SK-N-SH (cell line): ENCODE results near the gene FAM118A. TPM values are rescaled to one million over a fixed set of nuclear protein-coding genes. Genes with fewer than 3 reads are reported as not detected.

Experiments used
- CTCF ChIA-PET: fragments of 300-600, 350-600 bp; formaldehyde crosslinking; extraction: SDS; loops from one replicate; lab custom pipeline; 2021; lab: Yijun Ruan, JAX
- POLR2A ChIA-PET: fragments of 350-600 bp; sonication (Branson Sonifier 250); formaldehyde crosslinking; extraction: SDS; loops from one replicate; lab custom pipeline; 2020; ENCODE audit warnings: antibody characterized with exemption, inconsistent platforms; lab: Yijun Ruan, JAX
- DNase-seq: peaks from one replicate; pipeline ENCODE4 v3.0.0; 2012
- H2AFZ ChIP-seq: fragments of 200-600 bp; sonication (generic); 2 replicates; pipeline ENCODE4 v1.8.1; 2016; ENCODE audit warnings: antibody characterized with exemption, mild to moderate bottlenecking, low read depth
- H3F3A ChIP-seq: fragments of 200-600 bp; sonication (generic); replicated peaks from 2 replicates; pipeline ENCODE3; 2016; ENCODE audit warnings: antibody characterized with exemption, mild to moderate bottlenecking; ENCODE audit not compliant: insufficient read depth
- H3K27ac ChIP-seq, 2 experiments: fragments of 200-500 bp in 1 of 2; fragments of 200-600 bp in 1 of 2; sonication (Bioruptor generic) in 1 of 2; sonication (generic), shearing (Covaris generic) in 1 of 2; 2 replicates each; pipeline versions ENCODE4 v1.5.1 to v1.6.1; 2014 to 2016; ENCODE audit warnings: low read depth in 2 of 2, inconsistent platforms in 1 of 2, low read length in 1 of 2, mild to moderate bottlenecking in 1 of 2, mixed read lengths in 1 of 2
- H3K27me3 ChIP-seq: fragments of 200-600 bp; sonication (generic), shearing (Covaris generic); 2 replicates; pipeline ENCODE4 v1.6.1; 2016; ENCODE audit warnings: mixed run types; ENCODE audit not compliant: insufficient read depth
- H3K36me3 ChIP-seq, 2 experiments: fragments of 200-500 bp in 1 of 2; fragments of 200-600 bp in 1 of 2; sonication (Bioruptor generic) in 1 of 2; sonication (generic) in 1 of 2; replicated peaks in 1 of 2; 2 replicates each; pipeline versions ENCODE3 to v1.5.1; 2014 to 2016; ENCODE audit warnings: low read length in 1 of 2, mild to moderate bottlenecking in 1 of 2; ENCODE audit not compliant: insufficient read depth in 2 of 2, control insufficient read depth in 1 of 2
- H3K4me1 ChIP-seq, 2 experiments: fragments of 200-500 bp in 1 of 2; fragments of 200-600 bp in 1 of 2; sonication (Bioruptor generic) in 1 of 2; sonication (generic), shearing (Covaris generic) in 1 of 2; 2 replicates each; pipeline versions ENCODE4 v1.5.1 to v1.6.1; 2014 to 2016; ENCODE audit warnings: low read depth in 1 of 2, low read length in 1 of 2, mixed run types in 1 of 2; ENCODE audit not compliant: insufficient read depth in 2 of 2, control insufficient read depth in 1 of 2
- H3K4me2 ChIP-seq: fragments of 200-600 bp; sonication (generic), shearing (Covaris generic); 2 replicates; pipeline ENCODE4 v1.6.1; 2017; ENCODE audit warnings: mixed run types
- H3K4me3 ChIP-seq, 2 experiments: fragments of 200-500 bp in 1 of 2; fragments of 200-600 bp in 1 of 2; sonication (Bioruptor generic) in 1 of 2; sonication (generic), shearing (Covaris generic) in 1 of 2; 2 replicates each; pipeline versions ENCODE4 v1.5.1 to v1.8.1; 2014 to 2016; ENCODE audit warnings: low read depth in 2 of 2, inconsistent platforms in 1 of 2, low read length in 1 of 2, mild to moderate bottlenecking in 1 of 2, mixed read lengths in 1 of 2, moderate library complexity in 1 of 2
- H3K79me2 ChIP-seq: fragments of 200-600 bp; sonication (generic); 2 replicates; pipeline ENCODE4 v1.8.1; 2017; ENCODE audit warnings: mild to moderate bottlenecking; ENCODE audit not compliant: insufficient read depth
- H3K9ac ChIP-seq: fragments of 200-600 bp; sonication (generic); 2 replicates; pipeline ENCODE4 v1.6.1; 2017; ENCODE audit warnings: mixed run types
- H3K9me2 ChIP-seq: fragments of 200-600 bp; sonication (generic); 2 replicates; pipeline ENCODE4 v1.6.1; 2017; ENCODE audit warnings: mixed run types
- H3K9me3 ChIP-seq: fragments of 200-600 bp; sonication (generic); 2 replicates; pipeline ENCODE4 v1.6.1; 2017; ENCODE audit warnings: mixed run types, mild to moderate bottlenecking, moderate library complexity
- H4K20me1 ChIP-seq: fragments of 200-600 bp; sonication (generic); 2 replicates; pipeline ENCODE4 v1.6.1; 2017; ENCODE audit warnings: mild to moderate bottlenecking, mixed run types; ENCODE audit not compliant: insufficient read depth
- CHD2 ChIP-seq: fragments of 150-350 bp; IDR thresholded peaks from 2 replicates; pipeline ENCODE4 v1.6.1; 2018; ENCODE audit warnings: low read length; ENCODE audit not compliant: partially characterized antibody
- EZH2phosphoT487 ChIP-seq: fragments of 200-600 bp; sonication (generic); IDR thresholded peaks from 2 replicates; pipeline ENCODE4 v1.6.1; 2017; ENCODE audit warnings: low read depth, mixed run types, mild to moderate bottlenecking, antibody characterized with exemption, moderate library complexity, borderline replicate concordance
- FOSL2 ChIP-seq: IDR thresholded peaks from 2 replicates; pipeline ENCODE4 v1.4.0; 2012; ENCODE audit warnings: low read depth, mild to moderate bottlenecking, moderate library complexity, borderline replicate concordance
- GABPA ChIP-seq: IDR thresholded peaks from 2 replicates; pipeline ENCODE4 v1.4.0; 2012; ENCODE audit warnings: low read depth, mild to moderate bottlenecking
- GATA2 ChIP-seq: sonication (generic); formaldehyde crosslinking; IDR thresholded peaks from 2 replicates; pipeline ENCODE4 v1.5.0; 2020; ENCODE audit warnings: mild to moderate bottlenecking, missing genetic modification reagents
- JUND ChIP-seq: IDR thresholded peaks from 2 replicates; pipeline ENCODE4 v1.4.0; 2012
- MEF2A ChIP-seq: IDR thresholded peaks from 2 replicates; pipeline ENCODE4 v1.4.0; 2012; ENCODE audit warnings: low read depth, borderline replicate concordance
- NFIC ChIP-seq: IDR thresholded peaks from 2 replicates; pipeline ENCODE4 v1.4.0; 2012; ENCODE audit warnings: borderline replicate concordance
- NRF1 ChIP-seq: IDR thresholded peaks from 2 replicates; pipeline ENCODE4 v1.6.1; 2012; ENCODE audit warnings: low read depth, mild to moderate bottlenecking, low read length
- RAD21 ChIP-seq: IDR thresholded peaks from 2 replicates; pipeline ENCODE4 v1.6.1; 2012; ENCODE audit warnings: mild to moderate bottlenecking, low read length
- RCOR1 ChIP-seq: fragments of 150-350 bp; IDR thresholded peaks from 2 replicates; pipeline ENCODE4 v1.6.1; 2017; ENCODE audit warnings: antibody characterized with exemption, low read length
- SMC3 ChIP-seq: IDR thresholded peaks from 2 replicates; pipeline ENCODE4 v1.6.1; 2012; ENCODE audit warnings: low read depth, low read length, improper control_type of control experiment
- TAF1 ChIP-seq: IDR thresholded peaks from 2 replicates; pipeline ENCODE4 v1.6.1; 2012; ENCODE audit warnings: low read depth, mild to moderate bottlenecking, low read length, moderate library complexity, borderline replicate concordance
- YY1 ChIP-seq: IDR thresholded peaks from 2 replicates; pipeline ENCODE4 v1.4.0; 2012; ENCODE audit warnings: low read depth, mild to moderate bottlenecking
- WGBS: methylation state at CpG from one replicate; pipeline ENCODE4 v1.1.6; 2017; ENCODE audit warnings: low lambda C conversion rate; 5-methylcytosine and 5-hydroxymethylcytosine counted together
- polyA plus RNA-seq, 3 experiments: library from polyadenylated mRNA; depleted of rRNA; stranded (reverse); fragments of >200 nt; gene quantifications; 2 replicates each; pipeline ENCODE4 v1.2.3, GENCODE V29; 2012
- TF ChIP-seq, protein P1 (sequence below): IDR thresholded peaks from 2 replicates; pipeline ENCODE4; 2012
- TF ChIP-seq, protein P2 (sequence below): fragments of 150-350 bp; IDR thresholded peaks from 2 replicates; pipeline ENCODE4 v1.6.1; 2017; ENCODE audit warnings: antibody characterized with exemption, low read length, low read depth, borderline replicate concordance
- TF ChIP-seq, protein P3 (sequence below): IDR thresholded peaks from 2 replicates; pipeline ENCODE4 v1.4.0; 2012; ENCODE audit warnings: low read depth, borderline replicate concordance

FAM118A gene
- polyA plus RNA-seq, 1 of the 3 experiments (the other 2 are of a cell fraction), result 11.3 TPM

DNA sequence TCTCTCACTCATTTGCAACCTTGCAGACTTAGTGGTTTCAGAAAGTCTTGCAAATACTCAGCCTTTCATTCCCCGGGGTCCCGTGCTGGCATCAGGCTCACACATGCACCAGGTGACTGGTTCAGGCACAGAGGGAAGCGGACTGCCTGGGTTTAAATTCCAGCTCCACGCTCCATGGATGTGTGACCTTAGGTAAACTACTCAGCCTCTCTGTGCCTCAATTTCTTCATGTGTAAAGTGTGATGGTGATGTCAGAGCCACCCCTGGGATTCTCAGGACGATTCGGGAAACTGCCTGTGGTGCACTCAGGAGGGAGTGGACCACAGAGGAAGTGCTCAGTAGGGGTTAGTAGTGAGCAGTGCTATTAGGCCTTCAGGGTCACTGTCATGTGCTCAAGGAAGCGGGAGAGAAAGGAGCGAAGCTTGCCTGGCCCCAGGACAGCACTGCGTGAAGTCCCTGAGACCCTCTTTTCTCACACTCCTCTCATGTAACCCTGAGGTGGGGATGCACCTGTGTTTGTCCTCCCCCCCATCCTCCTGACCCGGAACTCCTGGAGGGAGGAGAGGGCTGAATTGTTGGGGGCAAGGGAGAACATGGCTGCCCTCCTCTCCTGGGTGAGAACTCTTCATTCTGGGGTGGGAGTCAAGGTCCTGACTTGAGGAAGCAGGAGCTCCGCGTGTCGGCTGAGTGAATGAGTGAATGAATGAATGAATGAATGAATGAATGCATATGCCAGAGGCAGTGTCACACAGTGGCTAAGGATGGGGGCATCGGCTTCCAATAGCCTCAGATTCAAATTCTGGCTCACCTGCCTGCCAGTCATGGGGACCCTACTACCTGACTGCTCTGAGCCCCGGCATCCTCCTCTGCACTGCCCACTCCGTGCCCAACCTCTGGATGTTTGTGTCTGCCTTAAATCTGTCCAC is 39.4 kb upstream of the FAM118A start (continued):
- TF ChIP-seq, protein P1, sequence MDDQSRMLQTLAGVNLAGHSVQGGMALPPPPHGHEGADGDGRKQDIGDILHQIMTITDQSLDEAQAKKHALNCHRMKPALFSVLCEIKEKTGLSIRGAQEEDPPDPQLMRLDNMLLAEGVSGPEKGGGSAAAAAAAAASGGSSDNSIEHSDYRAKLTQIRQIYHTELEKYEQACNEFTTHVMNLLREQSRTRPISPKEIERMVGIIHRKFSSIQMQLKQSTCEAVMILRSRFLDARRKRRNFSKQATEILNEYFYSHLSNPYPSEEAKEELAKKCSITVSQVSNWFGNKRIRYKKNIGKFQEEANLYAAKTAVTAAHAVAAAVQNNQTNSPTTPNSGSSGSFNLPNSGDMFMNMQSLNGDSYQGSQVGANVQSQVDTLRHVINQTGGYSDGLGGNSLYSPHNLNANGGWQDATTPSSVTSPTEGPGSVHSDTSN, result no peak
- TF ChIP-seq, protein P2, sequence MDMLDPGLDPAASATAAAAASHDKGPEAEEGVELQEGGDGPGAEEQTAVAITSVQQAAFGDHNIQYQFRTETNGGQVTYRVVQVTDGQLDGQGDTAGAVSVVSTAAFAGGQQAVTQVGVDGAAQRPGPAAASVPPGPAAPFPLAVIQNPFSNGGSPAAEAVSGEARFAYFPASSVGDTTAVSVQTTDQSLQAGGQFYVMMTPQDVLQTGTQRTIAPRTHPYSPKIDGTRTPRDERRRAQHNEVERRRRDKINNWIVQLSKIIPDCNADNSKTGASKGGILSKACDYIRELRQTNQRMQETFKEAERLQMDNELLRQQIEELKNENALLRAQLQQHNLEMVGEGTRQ, result no peak
- TF ChIP-seq GATA2 (CRISPR knock-in tag), result no peak

DNA sequence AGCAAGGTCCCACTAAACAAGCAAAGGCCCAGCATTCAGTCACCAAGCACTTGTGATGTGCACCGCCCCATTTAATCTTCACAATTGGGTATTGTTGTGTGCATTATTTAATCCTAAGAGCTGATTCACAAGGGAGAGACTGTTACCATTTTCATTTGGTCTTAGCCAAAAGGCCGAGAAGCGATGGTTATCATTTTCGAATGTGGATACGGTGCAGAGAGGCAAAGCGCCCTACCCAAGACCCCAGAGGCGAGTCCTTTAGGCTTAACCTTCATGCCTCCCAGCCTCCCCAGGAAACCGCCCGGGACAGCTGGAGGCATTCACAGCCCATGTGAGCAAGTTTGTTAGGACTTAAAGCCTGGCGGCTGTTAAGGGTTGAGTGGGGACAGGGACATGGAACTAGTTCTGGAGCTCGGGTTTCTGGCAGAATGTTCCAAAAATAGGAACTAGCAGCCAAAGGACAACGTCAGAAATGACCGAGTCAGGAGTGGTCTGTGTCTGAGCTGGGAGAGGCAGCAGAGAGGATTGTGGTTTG is 38.0 kb upstream of the FAM118A start:
- 74% methylated on average over 13 of the region's 13 CpGs for WGBS
- ChIA-PET POLR2A (no interaction called here), CTCF (interaction anchor here (2.0 to 3.7 kb wide), 2 partner anchors 162 to 282 kb away, joined by 14 to 23 read pairs; no protein-coding TSS in a partner anchor)
- TF ChIP-seq NFIC (no peak), SMC3 (no peak), RAD21 (no peak), EZH2phosphoT487 (no peak), YY1 (no peak)
- Histone ChIP-seq H3K9me3 (no peaks in the 10 kb centered on the region), H3K4me2 (no peak overlapping the region; the same call in 1 of the 2 replicates), H3F3A (no peaks in the 10 kb centered on the region), H4K20me1 (no peaks in the 10 kb centered on the region), H3K36me3 (no peaks in the 10 kb centered on the region), H3K27ac (no peak overlapping the region), H3K4me3 (no peak overlapping the region), H3K9ac (no peak overlapping the region), H2AFZ (no peak overlapping the region), H3K9me2 (no peaks in the 10 kb centered on the region), H3K79me2 (no peaks in the 10 kb centered on the region), H3K27me3 (no peaks in the 10 kb centered on the region), H3K4me1 (peaks cover 0 to 5% of the 10 kb centered on the region in 2 experiments; a peak in 1 of 4 replicates)
- no peak for DNase-seq

DNA sequence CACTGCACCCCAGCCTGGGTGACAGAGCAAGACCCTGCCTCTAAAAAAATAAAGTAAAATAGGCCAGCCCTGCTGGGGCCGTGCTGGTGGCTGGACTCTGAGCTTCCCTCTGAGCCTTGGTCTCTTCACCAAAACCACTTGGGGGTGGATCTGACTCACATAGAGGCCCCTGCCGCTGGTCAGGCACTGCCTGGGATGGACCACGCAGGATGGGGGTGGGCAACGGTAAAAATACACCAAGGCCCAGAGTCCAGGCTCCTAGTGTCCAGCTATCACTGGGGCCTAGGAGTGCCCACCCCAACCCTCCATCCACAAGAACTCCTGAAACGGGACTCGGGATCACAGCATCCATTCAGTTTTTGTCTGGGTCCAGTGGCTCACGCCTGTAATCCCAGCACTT is 37.2 kb upstream of the FAM118A start:
- H3K4me1 ChIP-seq, result peaks cover 0 to 5% of the 10 kb centered on the region in 2 experiments; a peak in 1 of 4 replicates
- no peak overlapping the region for H2AFZ ChIP-seq
- 85% methylated on average over 7 of the region's 7 CpGs for WGBS
- ChIA-PET POLR2A (no interaction called here), CTCF (interaction anchor here (1.5 to 3.7 kb wide), 4 partner anchors 161 to 281 kb away, joined by 3 to 23 read pairs (median 9); no protein-coding TSS in a partner anchor)
- H4K20me1 ChIP-seq, result no peaks in the 10 kb centered on the region
- H3K9ac ChIP-seq, result no peak overlapping the region
- H3K36me3 ChIP-seq, result no peaks in the 10 kb centered on the region
- no peak overlapping the region for H3K27ac ChIP-seq
- no peak overlapping the region for H3K4me3 ChIP-seq
- no peak overlapping the region for H3K4me2 ChIP-seq
- no peaks in the 10 kb centered on the region for H3F3A ChIP-seq
- H3K9me3 ChIP-seq, result no peaks in the 10 kb centered on the region
- no peaks in the 10 kb centered on the region for H3K79me2 ChIP-seq
- H3K27me3 ChIP-seq, result no peaks in the 10 kb centered on the region
- TF ChIP-seq FOSL2, result no peak
- TF ChIP-seq RCOR1, result no peak
- no peak for TF ChIP-seq JUND
- TF ChIP-seq GATA2 (CRISPR knock-in tag), result no peak
- no peak for TF ChIP-seq NRF1
- TF ChIP-seq, protein P3, sequence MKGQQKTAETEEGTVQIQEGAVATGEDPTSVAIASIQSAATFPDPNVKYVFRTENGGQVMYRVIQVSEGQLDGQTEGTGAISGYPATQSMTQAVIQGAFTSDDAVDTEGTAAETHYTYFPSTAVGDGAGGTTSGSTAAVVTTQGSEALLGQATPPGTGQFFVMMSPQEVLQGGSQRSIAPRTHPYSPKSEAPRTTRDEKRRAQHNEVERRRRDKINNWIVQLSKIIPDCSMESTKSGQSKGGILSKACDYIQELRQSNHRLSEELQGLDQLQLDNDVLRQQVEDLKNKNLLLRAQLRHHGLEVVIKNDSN, result no peak
- no peak for TF ChIP-seq YY1
- TF ChIP-seq GABPA, result no peak
- no peak for TF ChIP-seq TAF1
- TF ChIP-seq, protein P2, result no peak
- no peak for TF ChIP-seq MEF2A
- TF ChIP-seq CHD2, result no peak
- TF ChIP-seq, all 33 proteins: peak for 0
- DNase-seq, result no peak
- no peaks in the 10 kb centered on the region for H3K9me2 ChIP-seq
